ENCODE measurements around the gene ALG1. TPM values are rescaled to one million over a fixed set of nuclear protein-coding genes. Genes with fewer than 3 reads are reported as not detected.

The ALG1 gene
- total and polyA plus RNA-seq, 2 of the 13 experiments (the other 11 are each of a cell fraction or from before 2014, with no cell fraction given): 43.3 to 75.6 TPM

- intact Hi-C loops (cut with micrococcal nuclease; ENCODE audit: unreplicated experiment): no loop called here
- DNase-seq (ENCODE audit: low spot score) (no peak), ATAC-seq (no peak), FAIRE-seq (no peak)
- Histone ChIP-seq H3K9me3 (ENCODE audit: low read length) (no peaks in the 10 kb centered on the region), H2AFZ (ENCODE audit: low read length) (no peak overlapping the region), H3K27ac (ENCODE audit: extremely low read length, insufficient read depth, low read length) (no peak overlapping the region), H3K4me3 (replicated peaks in 1 of 3; ENCODE audit: insufficient read depth in 1 of 3, low read depth in 2 of 3, low read length in 3 of 3) (no peak overlapping the region), H3K4me1 (ENCODE audit: insufficient read depth, low read length) (peaks cover 44% of the 10 kb centered on the region), H3K27me3 (ENCODE audit: control insufficient read depth in 1 of 2, insufficient read depth in 2 of 2, low read length in 2 of 2) (peaks cover 0 to 13% of the 10 kb centered on the region in 2 experiments; a peak in 1 of 5 replicates), H4K20me1 (ENCODE audit: insufficient read depth, low read length) (no peaks in the 10 kb centered on the region), H3K79me2 (ENCODE audit: insufficient read depth, low read length) (peaks cover 19% of the 10 kb centered on the region), H3K36me3 (replicated peaks in 1 of 2; ENCODE audit: control insufficient read depth in 1 of 2, insufficient read depth in 2 of 2, low read length in 2 of 2) (peaks cover 0 to 6% of the 10 kb centered on the region in 2 experiments; a peak in 3 of 5 replicates), H3K9ac (ENCODE audit: insufficient read depth, low read depth, low read length) (no peak overlapping the region), H3K4me2 (ENCODE audit: low read depth, low read length) (no peak overlapping the region)
- 41% methylated on average over 9 of the region's 9 CpGs for WGBS (ENCODE audit: low lambda C conversion rate)
- in situ Hi-C loops (cut with HindIII; ENCODE audit: extremely low pct_ligation_motif_present, low pct_unique_long_range_greater_than_20kb): no loop called here
- no peak for TF ChIP-seq DPF2 (CRISPR knock-in tag; IDR thresholded peaks at IDR 0.05; ENCODE audit: borderline replicate concordance, low read depth)
- no peak for TF ChIP-seq ELK4 (CRISPR knock-in tag; IDR thresholded peaks at IDR 0.05; ENCODE audit: borderline replicate concordance)
- TF ChIP-seq NPAS2 (CRISPR knock-in tag; IDR thresholded peaks at IDR 0.05; ENCODE audit: borderline replicate concordance): no peak
- no peak for TF ChIP-seq ATAD3A (CRISPR knock-in tag; IDR thresholded peaks at IDR 0.05)
- TF ChIP-seq ZNF335 (CRISPR knock-in tag; IDR thresholded peaks at IDR 0.05): no peak
- TF ChIP-seq PRDM15 (CRISPR knock-in tag; IDR thresholded peaks at IDR 0.05): no peak
- peak; percentile 90 for TF ChIP-seq RAD51 (IDR thresholded peaks at IDR 0.05; ENCODE audit: borderline replicate concordance)
- TF ChIP-seq CSRNP2 (CRISPR knock-in tag; conservative IDR thresholded peaks at IDR 0.05; ENCODE audit: low read depth): no peak
- no peak for TF ChIP-seq ZNF558 (CRISPR knock-in tag; IDR thresholded peaks at IDR 0.05; ENCODE audit: borderline replicate concordance)
- TF ChIP-seq USF2 (IDR thresholded peaks at IDR 0.05; ENCODE audit: low read depth, low read length): peak; percentile 60
- no peak for TF ChIP-seq USF2 (CRISPR knock-in tag; IDR thresholded peaks at IDR 0.05; ENCODE audit: borderline replicate concordance)
- no peak for TF ChIP-seq SP2 (CRISPR knock-in tag; IDR thresholded peaks at IDR 0.05)
- ChIA-PET CTCF (ENCODE audit: low intra/inter-chr PET ratio, low total read pairs) (no interaction called here), POLR2A (no interaction called here)
- no TSS peak for BruUV-seq (replicated peaks)
Measured at GRCh38 chr16:5069048-5069447, 2.6 kb upstream of the ALG1 start.
